Suprapubic skin (tissue), 3 donors: Measurements from ENCODE around the gene TMTC1.

Source experiments
- POLR2A ChIP-seq, 2 donors: fragments of 450-650 bp; IDR thresholded peaks; one replicate each; pipeline ENCODE4 v1.6.1; 2017; ENCODE audit warnings: antibody characterized with exemption in 2 of 2, mild to moderate bottlenecking in 2 of 2, moderate library complexity in 2 of 2
- TF ChIP-seq, protein P1 (sequence below), 2 donors: fragments of 200-600 bp in 1 of 2; fragments of 450-650 bp in 1 of 2; sonication (generic) in 1 of 2; IDR thresholded peaks; one replicate each; pipeline ENCODE4 v1.5.1; 2016 to 2019; ENCODE audit warnings: antibody characterized with exemption in 2 of 2, mild to moderate bottlenecking in 1 of 2, moderate library complexity in 1 of 2

DNA sequence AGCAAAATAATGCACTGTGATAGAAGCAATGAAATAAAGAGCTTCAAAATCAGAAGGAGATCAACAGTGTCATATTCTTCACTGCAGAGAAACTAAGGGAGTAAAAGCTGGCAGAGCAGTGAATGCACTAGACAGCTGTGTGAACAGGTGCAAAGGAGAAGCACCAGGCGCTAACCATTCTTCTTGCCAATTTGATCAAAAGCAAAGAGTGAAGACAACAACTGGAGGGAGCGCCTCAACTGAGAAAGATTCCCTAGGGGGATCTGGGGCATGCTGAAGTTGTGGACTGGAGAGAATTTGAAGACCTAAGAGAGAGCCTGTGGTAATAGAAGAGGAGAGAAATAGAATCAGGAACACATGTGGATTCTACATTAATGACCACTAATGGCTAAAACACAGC, 235.9 kb downstream of the TMTC1 start:
- TF ChIP-seq, protein P1, sequence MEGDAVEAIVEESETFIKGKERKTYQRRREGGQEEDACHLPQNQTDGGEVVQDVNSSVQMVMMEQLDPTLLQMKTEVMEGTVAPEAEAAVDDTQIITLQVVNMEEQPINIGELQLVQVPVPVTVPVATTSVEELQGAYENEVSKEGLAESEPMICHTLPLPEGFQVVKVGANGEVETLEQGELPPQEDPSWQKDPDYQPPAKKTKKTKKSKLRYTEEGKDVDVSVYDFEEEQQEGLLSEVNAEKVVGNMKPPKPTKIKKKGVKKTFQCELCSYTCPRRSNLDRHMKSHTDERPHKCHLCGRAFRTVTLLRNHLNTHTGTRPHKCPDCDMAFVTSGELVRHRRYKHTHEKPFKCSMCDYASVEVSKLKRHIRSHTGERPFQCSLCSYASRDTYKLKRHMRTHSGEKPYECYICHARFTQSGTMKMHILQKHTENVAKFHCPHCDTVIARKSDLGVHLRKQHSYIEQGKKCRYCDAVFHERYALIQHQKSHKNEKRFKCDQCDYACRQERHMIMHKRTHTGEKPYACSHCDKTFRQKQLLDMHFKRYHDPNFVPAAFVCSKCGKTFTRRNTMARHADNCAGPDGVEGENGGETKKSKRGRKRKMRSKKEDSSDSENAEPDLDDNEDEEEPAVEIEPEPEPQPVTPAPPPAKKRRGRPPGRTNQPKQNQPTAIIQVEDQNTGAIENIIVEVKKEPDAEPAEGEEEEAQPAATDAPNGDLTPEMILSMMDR (IDR thresholded peaks at IDR 0.05), result no peak
- no peak for TF ChIP-seq POLR2A (IDR thresholded peaks at IDR 0.05)
